DMS114 treated with DMSO at 0.1 percent for 48 hours (cell line): Measurements from ENCODE around the gene UMOD.
"Not testable (repeated sequence)": the region's sequence is repeated elsewhere in the genome, so short reads cannot be mapped to it uniquely, and the experiment has no call there.

ENCODE experiments used
- DNase-seq: peaks from one replicate; lab custom pipeline; 2025; ENCODE audit not compliant: unreplicated experiment; lab: John Stamatoyannopoulos, UW

The UMOD gene

GRCh38 chr16:20321671-20322070, 30.8 kb downstream of the UMOD start:
- DNase-seq, result no peak

GRCh38 chr16:20321051-20321450, 31.5 kb downstream of the UMOD start:
- DNase-seq, result not testable (repeated sequence)

- DNase-seq, result no peak
Observed at GRCh38 chr16:20320592-20320991, 31.9 kb downstream of the UMOD start.

GRCh38 chr16:20320178-20320577, 32.3 kb downstream of the UMOD start:
- DNase-seq, result no peak

- DNase-seq, result no peak
Observed at GRCh38 chr16:20319406-20319805, 33.1 kb downstream of the UMOD start.

GRCh38 chr16:20318437-20318836, 34.1 kb downstream of the UMOD start:
- no peak for DNase-seq

- no peak for DNase-seq
Observed at GRCh38 chr16:20318006-20318405, 34.5 kb downstream of the UMOD start.

GRCh38 chr16:20317117-20317516, 35.4 kb downstream of the UMOD start:
- no peak for DNase-seq

GRCh38 chr16:20316715-20317114, 35.8 kb downstream of the UMOD start:
- no peak for DNase-seq

GRCh38 chr16:20315764-20316163, 36.8 kb downstream of the UMOD start:
- no peak for DNase-seq

GRCh38 chr16:20314575-20314974, 37.9 kb downstream of the UMOD start:
- DNase-seq, result no peak

- no peak for DNase-seq
Observed at GRCh38 chr16:20313741-20314140, 38.8 kb downstream of the UMOD start.

- not testable (repeated sequence) for DNase-seq
Observed at GRCh38 chr16:20312536-20313095, 39.9 kb downstream of the UMOD start.

- no peak for DNase-seq
Observed at GRCh38 chr16:20311548-20311947, 41.0 kb downstream of the UMOD start.

- DNase-seq, result no peak
Observed at GRCh38 chr16:20310421-20311395, 41.8 kb downstream of the UMOD start.

GRCh38 chr16:20309786-20310185, 42.7 kb downstream of the UMOD start:
- DNase-seq, result no peak

- no peak for DNase-seq
Observed at GRCh38 chr16:20308801-20309590, 43.5 kb downstream of the UMOD start.

GRCh38 chr16:20308266-20308665, 44.2 kb downstream of the UMOD start:
- no peak for DNase-seq

GRCh38 chr16:20307791-20308190, 44.7 kb downstream of the UMOD start:
- DNase-seq, result no peak

- DNase-seq, result no peak
Observed at GRCh38 chr16:20307240-20307671, 45.3 kb downstream of the UMOD start.

GRCh38 chr16:20306401-20306800, 46.1 kb downstream of the UMOD start:
- DNase-seq, result no peak

GRCh38 chr16:20303012-20303411, 49.5 kb downstream of the UMOD start:
- no peak for DNase-seq
